ENCODE measurements around the gene PCNX1.

The PCNX1 gene

DNA sequence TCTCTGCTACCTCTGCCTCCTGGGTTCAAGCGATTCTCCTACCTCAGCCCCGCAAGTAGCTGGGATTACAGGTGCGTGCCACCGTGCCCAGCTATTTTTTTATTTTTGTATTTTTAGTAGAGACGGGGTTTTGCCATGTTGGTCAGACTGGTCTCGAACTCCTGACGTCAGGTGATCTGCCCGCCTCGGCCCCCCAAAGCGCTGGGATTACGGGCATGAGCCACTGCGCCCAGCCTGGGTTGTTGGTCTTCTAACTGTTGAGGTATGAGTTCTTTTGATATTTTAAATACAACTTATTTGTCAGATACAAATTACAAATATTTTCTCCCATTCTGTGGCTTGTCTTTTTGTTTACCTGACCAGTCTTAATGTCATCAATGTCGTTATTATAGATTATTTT lies 95.9 kb downstream of the PCNX1 start:
- H3K27me3 ChIP-seq (replicated peaks; ENCODE audit: control insufficient read depth, insufficient read depth, low read length) = no peaks in the 10 kb centered on the region
- DNase-seq (ENCODE audit: extremely low read depth, insufficient read length) = no peak
- peaks cover 2% of the 10 kb centered on the region for H3K36me3 ChIP-seq (ENCODE audit: control insufficient read depth, insufficient read depth, low read length)
- no peak overlapping the region for H3K4me3 ChIP-seq (replicated peaks; ENCODE audit: low read depth, low read length)
- TF ChIP-seq CTCF (IDR thresholded peaks at IDR 0.05; ENCODE audit: insufficient read depth, low read length, poor library complexity, severe bottlenecking) = no peak

DNA sequence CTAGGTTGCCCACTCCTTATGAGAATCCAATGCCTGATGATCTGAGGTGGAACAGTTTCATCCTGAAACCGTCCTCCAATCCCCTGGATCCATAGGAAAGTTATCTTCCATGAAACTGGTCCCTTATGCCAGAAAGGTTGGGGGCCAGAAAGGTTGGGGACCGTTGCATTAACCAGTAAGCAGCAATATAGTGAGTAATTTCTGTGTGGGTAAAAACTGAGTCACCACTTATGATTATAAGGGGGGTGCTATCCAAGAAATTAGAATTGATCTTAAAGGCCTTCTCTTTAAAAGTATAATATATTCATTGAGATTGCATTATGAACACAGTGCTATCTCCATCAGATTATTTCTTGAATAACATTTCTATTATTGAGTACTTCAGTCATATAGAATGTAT lies 97.2 kb downstream of the PCNX1 start:
- TF ChIP-seq CTCF (IDR thresholded peaks at IDR 0.05; ENCODE audit: insufficient read depth, low read length, poor library complexity, severe bottlenecking) = no peak
- DNase-seq (ENCODE audit: extremely low read depth, insufficient read length) = no peak
- H3K4me3 ChIP-seq (replicated peaks; ENCODE audit: low read depth, low read length) = no peak overlapping the region
- H3K27me3 ChIP-seq (replicated peaks; ENCODE audit: control insufficient read depth, insufficient read depth, low read length) = no peaks in the 10 kb centered on the region
- H3K36me3 ChIP-seq (ENCODE audit: control insufficient read depth, insufficient read depth, low read length) = peaks cover 2% of the 10 kb centered on the region

DNA sequence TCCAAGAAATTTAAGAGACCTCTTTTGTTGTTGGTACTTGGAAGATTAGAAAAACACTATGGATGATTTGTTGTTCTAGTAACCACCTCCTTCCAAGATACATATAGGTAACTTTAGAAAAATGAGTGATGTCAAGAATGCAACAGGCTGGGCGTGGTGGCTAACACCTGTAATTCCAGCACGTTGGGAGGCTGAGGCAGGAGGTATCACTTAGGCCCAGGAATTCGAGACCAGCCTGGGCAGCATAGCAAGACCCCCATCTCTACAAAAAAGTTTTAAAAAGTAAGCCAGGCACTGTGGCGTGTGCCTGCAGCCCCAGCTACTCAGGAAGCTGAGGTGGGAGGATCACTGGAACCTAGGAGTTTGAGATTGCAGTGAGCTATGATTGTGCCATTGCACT lies 97.8 kb downstream of the PCNX1 start:
- Histone ChIP-seq H3K4me3 (replicated peaks; ENCODE audit: low read depth, low read length) (no peak overlapping the region), H3K36me3 (ENCODE audit: control insufficient read depth, insufficient read depth, low read length) (peaks cover 2% of the 10 kb centered on the region), H3K27me3 (replicated peaks; ENCODE audit: control insufficient read depth, insufficient read depth, low read length) (no peaks in the 10 kb centered on the region)
- TF ChIP-seq CTCF (IDR thresholded peaks at IDR 0.05; ENCODE audit: insufficient read depth, low read length, poor library complexity, severe bottlenecking) = no peak
- no peak for DNase-seq (ENCODE audit: extremely low read depth, insufficient read length)

GRCh38 chr14:71006200-71006563 lies 98.9 kb downstream of the PCNX1 start:
- DNase-seq (ENCODE audit: extremely low read depth, insufficient read length) = no peak
- H3K4me3 ChIP-seq (replicated peaks; ENCODE audit: low read depth, low read length) = no peak overlapping the region
- peaks cover 2% of the 10 kb centered on the region for H3K36me3 ChIP-seq (ENCODE audit: control insufficient read depth, insufficient read depth, low read length)
- no peak for TF ChIP-seq CTCF (IDR thresholded peaks at IDR 0.05; ENCODE audit: insufficient read depth, low read length, poor library complexity, severe bottlenecking)
- no peaks in the 10 kb centered on the region for H3K27me3 ChIP-seq (replicated peaks; ENCODE audit: control insufficient read depth, insufficient read depth, low read length)

DNA sequence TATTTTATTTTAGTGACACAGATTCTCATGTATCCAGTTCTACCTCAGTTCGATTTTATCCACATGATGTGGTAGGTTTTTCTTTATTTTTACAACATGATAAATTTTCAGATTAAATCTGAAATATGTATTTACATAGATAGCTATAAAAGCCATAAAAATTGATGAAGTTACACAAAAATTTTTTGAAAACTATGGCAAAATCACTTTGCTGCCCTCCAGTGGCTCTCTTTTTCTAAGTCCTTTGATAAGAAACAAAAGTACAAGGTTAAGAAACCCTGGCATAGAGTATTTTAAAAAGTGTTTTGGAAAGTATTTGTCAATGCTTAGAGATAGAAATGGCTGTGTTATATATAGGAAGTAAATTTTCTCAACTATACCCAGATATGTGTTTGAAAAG lies 104.2 kb downstream of the PCNX1 start:
- H3K36me3 ChIP-seq (ENCODE audit: control insufficient read depth, insufficient read depth, low read length) = peaks cover 5% of the 10 kb centered on the region

More for the DNA sequence above, 104.2 kb downstream of the PCNX1 start:
- TF ChIP-seq CTCF (IDR thresholded peaks at IDR 0.05; ENCODE audit: insufficient read depth, low read length, poor library complexity, severe bottlenecking) = no peak
- H3K4me3 ChIP-seq (replicated peaks; ENCODE audit: low read depth, low read length) = no peak overlapping the region
- no peak for DNase-seq (ENCODE audit: extremely low read depth, insufficient read length)
- H3K27me3 ChIP-seq (replicated peaks; ENCODE audit: control insufficient read depth, insufficient read depth, low read length) = no peaks in the 10 kb centered on the region
